Naive B cell (primary cell): ENCODE measurements around the gene FNDC5. TPM values are rescaled to one million over a fixed set of nuclear protein-coding genes. Genes with fewer than 3 reads are reported as not detected.

Experiments used
- ATAC-seq, 2 donors: fragments of 150-1000 bp; cut with Tn5 transposase; 2 replicates each; pipeline ENCODE4 v1.10.0; 2021; ENCODE audit warnings: low read depth in 2 of 2, mild to moderate bottlenecking in 2 of 2, moderate library complexity in 2 of 2
- DNase-seq: peaks from one replicate; pipeline ENCODE4 v3.0.0; 2022
- H3K27ac Mint-ChIP-seq, 6 donors: one replicate each; pipeline ENCODE4 v1.8.0; 2020 to 2022; ENCODE audit warnings: mild to moderate bottlenecking in 6 of 6, mixed read lengths in 6 of 6, moderate library complexity in 5 of 6, inconsistent platforms in 2 of 6
- H3K27me3 Mint-ChIP-seq, 3 donors: one replicate each; pipeline ENCODE4 v1.8.0; 2021 to 2022; ENCODE audit warnings: mixed read lengths in 3 of 3, mild to moderate bottlenecking in 1 of 3
- H3K36me3 Mint-ChIP-seq, 2 donors: one replicate each; pipeline ENCODE4 v1.8.0; 2020 to 2022; ENCODE audit warnings: mixed read lengths in 2 of 2, inconsistent platforms in 1 of 2, mild to moderate bottlenecking in 1 of 2
- H3K4me1 Mint-ChIP-seq, 3 donors: one replicate each; pipeline ENCODE4 v1.8.0; 2020 to 2022; ENCODE audit warnings: mixed read lengths in 3 of 3, inconsistent platforms in 1 of 3, mild to moderate bottlenecking in 1 of 3, moderate library complexity in 1 of 3
- H3K4me3 Mint-ChIP-seq, 8 donors: one replicate each; pipeline ENCODE4 v1.8.0; 2020 to 2022; ENCODE audit warnings: mild to moderate bottlenecking in 8 of 8, mixed read lengths in 8 of 8, moderate library complexity in 8 of 8, inconsistent platforms in 2 of 8
- H3K9me3 Mint-ChIP-seq, 7 donors: one replicate each; pipeline ENCODE4 v1.8.0; 2020 to 2022; ENCODE audit warnings: mixed read lengths in 7 of 7, mild to moderate bottlenecking in 5 of 7, inconsistent platforms in 2 of 7, moderate library complexity in 1 of 7
- polyA plus RNA-seq, 6 donors: library from polyadenylated mRNA; unstranded; fragments of 300-500 nt; fragmentation: Illumina TruSeq; gene quantifications; one replicate each; pipeline ENCODE4 v1.2.3, GENCODE V29; 2021; ENCODE audit warnings: low read depth in 6 of 6

FNDC5 gene
- polyA plus RNA-seq, 6 donors from 2014 or later = 0.20 TPM; not detected in 5

GRCh38 chr1:32863881-32864245, 6.8 kb downstream of the FNDC5 start:
- Mint-ChIP-seq H3K27ac (no peak overlapping the region), H3K4me3 (no peak overlapping the region), H3K4me1 (peaks cover 0 to 2% (median 0%) of the 10 kb centered on the region in 3 donors), H3K9me3 (no peaks in the 10 kb centered on the region), H3K36me3 (peaks cover 16 to 19% of the 10 kb centered on the region in 2 donors), H3K27me3 (peaks cover 0 to 7% (median 5%) of the 10 kb centered on the region in 3 donors)
- ATAC-seq = no peak
- no peak for DNase-seq

- peaks cover 11 to 14% of the 10 kb centered on the region in 2 donors for H3K36me3 Mint-ChIP-seq
- no peak overlapping the region for H3K4me3 Mint-ChIP-seq
- peak overlapping the region in 1 of 6 donors; percentile 84 for H3K27ac Mint-ChIP-seq
- peaks cover 0 to 2% (median under 1%) of the 10 kb centered on the region in 3 donors for H3K27me3 Mint-ChIP-seq
- DNase-seq (no peak), ATAC-seq (no peak)
- H3K9me3 Mint-ChIP-seq = no peaks in the 10 kb centered on the region
- peaks cover 0 to 2% (median 0%) of the 10 kb centered on the region in 3 donors for H3K4me1 Mint-ChIP-seq
Measured at GRCh38 chr1:32863218-32863880, 7.4 kb downstream of the FNDC5 start.

GRCh38 chr1:32861904-32862695, 8.6 kb downstream of the FNDC5 start:
- ATAC-seq = no peak
- Mint-ChIP-seq H3K27me3 (no peaks in the 10 kb centered on the region), H3K4me3 (no peak overlapping the region), H3K27ac (peak overlapping the region in 2 of 6 donors; percentile 52 to 71), H3K4me1 (peaks cover 0 to 2% (median 0%) of the 10 kb centered on the region in 3 donors), H3K9me3 (no peaks in the 10 kb centered on the region), H3K36me3 (peaks cover 8 to 11% of the 10 kb centered on the region in 2 donors)
- DNase-seq = no peak

GRCh38 chr1:32860566-32860965, 10.1 kb downstream of the FNDC5 start:
- DNase-seq = no peak
- peaks cover 8 to 20% of the 10 kb centered on the region in 2 donors for H3K36me3 Mint-ChIP-seq
- no peaks in the 10 kb centered on the region for H3K9me3 Mint-ChIP-seq
- no peak for ATAC-seq
- peak overlapping the region in 1 of 6 donors; percentile 41 for H3K27ac Mint-ChIP-seq
- no peaks in the 10 kb centered on the region for H3K27me3 Mint-ChIP-seq
- peaks cover 0 to 2% (median 0%) of the 10 kb centered on the region in 3 donors for H3K4me1 Mint-ChIP-seq
- no peak overlapping the region for H3K4me3 Mint-ChIP-seq

- no peaks in the 10 kb centered on the region for H3K27me3 Mint-ChIP-seq
- H3K36me3 Mint-ChIP-seq = peaks cover 9 to 27% of the 10 kb centered on the region in 2 donors
- H3K9me3 Mint-ChIP-seq = no peaks in the 10 kb centered on the region
- ATAC-seq = no peak
- H3K4me1 Mint-ChIP-seq = peaks cover 0 to 2% (median 0%) of the 10 kb centered on the region in 3 donors
- no peak for DNase-seq
- H3K27ac Mint-ChIP-seq = no peak overlapping the region
- no peak overlapping the region for H3K4me3 Mint-ChIP-seq
Measured at GRCh38 chr1:32859915-32860314, 10.8 kb downstream of the FNDC5 start.

- Mint-ChIP-seq H3K27me3 (no peaks in the 10 kb centered on the region), H3K4me3 (no peak overlapping the region), H3K27ac (peak overlapping the region in 2 of 6 donors; percentile 40 to 68), H3K36me3 (peaks cover 20 to 38% of the 10 kb centered on the region in 2 donors), H3K4me1 (peaks cover 0 to 2% (median 0%) of the 10 kb centered on the region in 3 donors), H3K9me3 (no peaks in the 10 kb centered on the region)
- DNase-seq (no peak), ATAC-seq (no peak)
Measured at GRCh38 chr1:32858791-32859190, 11.9 kb downstream of the FNDC5 start.

- Mint-ChIP-seq H3K27ac (no peak overlapping the region), H3K9me3 (no peaks in the 10 kb centered on the region), H3K4me1 (peaks cover 0 to 2% (median 0%) of the 10 kb centered on the region in 3 donors), H3K27me3 (no peaks in the 10 kb centered on the region), H3K4me3 (no peak overlapping the region), H3K36me3 (peaks cover 21 to 44% of the 10 kb centered on the region in 2 donors)
- DNase-seq (no peak), ATAC-seq (no peak)
Measured at GRCh38 chr1:32858136-32858535, 12.6 kb downstream of the FNDC5 start.

GRCh38 chr1:32855861-32856617, 14.7 kb downstream of the FNDC5 start:
- no peaks in the 10 kb centered on the region for H3K9me3 Mint-ChIP-seq
- ATAC-seq (no peak), DNase-seq (no peak)
- H3K27me3 Mint-ChIP-seq = no peaks in the 10 kb centered on the region
- H3K4me3 Mint-ChIP-seq = no peak overlapping the region
- H3K27ac Mint-ChIP-seq = no peak overlapping the region
- peaks cover 13 to 33% of the 10 kb centered on the region in 2 donors for H3K36me3 Mint-ChIP-seq
- H3K4me1 Mint-ChIP-seq = no peaks in the 10 kb centered on the region

GRCh38 chr1:32848354-32849063, 22.2 kb downstream of the FNDC5 start:
- peak overlapping the region in 1 of 6 donors; percentile 49 for H3K27ac Mint-ChIP-seq
- no peak overlapping the region for H3K4me3 Mint-ChIP-seq
- no peaks in the 10 kb centered on the region for H3K9me3 Mint-ChIP-seq
- peaks cover 8 to 12% of the 10 kb centered on the region in 2 donors for H3K36me3 Mint-ChIP-seq
- no peak for DNase-seq
- no peak for ATAC-seq
- H3K4me1 Mint-ChIP-seq = no peaks in the 10 kb centered on the region
- no peaks in the 10 kb centered on the region for H3K27me3 Mint-ChIP-seq

- Mint-ChIP-seq H3K4me1 (peaks cover 0 to 4% (median 0%) of the 10 kb centered on the region in 3 donors), H3K9me3 (no peaks in the 10 kb centered on the region), H3K27me3 (no peaks in the 10 kb centered on the region), H3K27ac (no peak overlapping the region), H3K36me3 (peaks cover 35% of the 10 kb centered on the region in 2 donors), H3K4me3 (no peak overlapping the region)
- no peak for DNase-seq
- no peak for ATAC-seq
Measured at GRCh38 chr1:32831878-32832277, 38.8 kb downstream of the FNDC5 start.

- peak overlapping the region in 2 of 6 donors; percentile 15 to 21 for H3K27ac Mint-ChIP-seq
- no peaks in the 10 kb centered on the region for H3K9me3 Mint-ChIP-seq
- H3K4me1 Mint-ChIP-seq = no peaks in the 10 kb centered on the region
- H3K4me3 Mint-ChIP-seq = no peak overlapping the region
- H3K27me3 Mint-ChIP-seq = no peaks in the 10 kb centered on the region
- DNase-seq (no peak), ATAC-seq (no peak)
- H3K36me3 Mint-ChIP-seq = peaks cover 37 to 42% of the 10 kb centered on the region in 2 donors
Measured at GRCh38 chr1:32830092-32830852, 40.4 kb downstream of the FNDC5 start.

- Mint-ChIP-seq H3K9me3 (no peaks in the 10 kb centered on the region), H3K27me3 (no peaks in the 10 kb centered on the region), H3K36me3 (peaks cover 30 to 41% of the 10 kb centered on the region in 2 donors), H3K27ac (no peak overlapping the region), H3K4me1 (peaks cover 0 to 3% (median 0%) of the 10 kb centered on the region in 3 donors), H3K4me3 (no peak overlapping the region)
- DNase-seq (no peak), ATAC-seq (no peak)
Measured at GRCh38 chr1:32828341-32828740, 42.4 kb downstream of the FNDC5 start.
